GOT3 (cell line): ENCODE data around the gene ODC1.
"Not testable (repeated sequence)": the region's sequence is repeated elsewhere in the genome, so short reads cannot be mapped to it uniquely, and the experiment has no call there.

Experiments
- DNase-seq: peaks from one replicate; lab custom pipeline; 2025; ENCODE audit warnings: mixed read lengths; lab: John Stamatoyannopoulos, UW

ODC1 gene

GRCh38 chr2:10447895-10448575, at the start of gene ODC1:
ODC1 (minus strand) TSS chr2:10448327; CDS start chr2:10445032, 3,295 bp downstream.
- peak; percentile 87 for DNase-seq

GRCh38 chr2:10497797-10498251, 49.7 kb upstream of the ODC1 start:
- peak; percentile 19 for DNase-seq

DNA sequence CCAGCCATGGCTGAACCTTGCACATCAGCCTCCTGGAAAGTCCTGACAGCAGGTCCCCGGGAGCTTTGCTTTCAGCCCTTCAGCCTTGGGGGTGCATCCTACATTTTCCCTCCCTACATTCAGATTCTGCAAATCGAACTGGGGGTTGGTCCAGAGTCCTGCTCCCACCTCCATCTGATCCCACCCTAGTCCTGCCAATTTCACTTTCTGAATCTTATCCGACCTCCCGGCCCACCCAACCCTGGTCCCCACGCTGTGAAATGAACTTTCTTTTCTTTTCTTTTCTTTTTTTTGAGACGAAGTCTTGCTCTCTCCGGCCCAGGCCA, 47.8 kb upstream of the ODC1 start:
- DNase-seq, result no peak

DNA sequence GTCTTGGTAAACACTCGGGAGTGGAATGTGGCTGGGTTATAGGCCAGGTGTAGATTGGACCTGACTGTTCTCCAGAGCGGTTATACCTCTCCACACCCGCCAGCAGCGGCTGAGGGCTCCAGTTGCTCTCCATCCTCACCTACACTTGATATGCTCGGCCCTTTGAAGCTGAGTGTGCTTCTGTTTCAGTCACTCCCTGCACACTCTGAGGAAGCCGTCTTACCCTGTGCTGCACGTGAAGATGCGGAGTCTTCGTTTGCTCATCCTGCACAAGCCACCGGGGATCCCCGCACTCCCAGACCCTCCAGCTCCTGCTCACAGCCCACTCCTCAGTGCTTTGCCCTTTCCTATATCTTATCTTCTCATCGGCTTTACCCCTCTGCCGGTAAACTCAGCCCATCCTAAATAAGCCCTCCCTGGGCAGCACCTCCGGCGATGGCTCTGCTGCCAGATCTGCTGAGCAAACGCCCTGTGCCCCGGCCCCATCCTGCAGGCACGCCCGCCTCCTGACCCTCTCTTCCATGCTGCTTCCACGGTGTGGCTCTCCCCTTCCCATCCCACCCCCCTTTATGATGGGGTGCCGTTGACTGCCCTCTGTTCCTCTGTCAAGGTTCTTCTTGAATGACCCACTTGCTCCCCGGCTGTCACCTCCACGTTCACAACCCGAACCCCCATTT, 47.3 kb upstream of the ODC1 start:
- no peak for DNase-seq

- no peak for DNase-seq
Measured at GRCh38 chr2:10494351-10495066, 46.4 kb upstream of the ODC1 start.

DNA sequence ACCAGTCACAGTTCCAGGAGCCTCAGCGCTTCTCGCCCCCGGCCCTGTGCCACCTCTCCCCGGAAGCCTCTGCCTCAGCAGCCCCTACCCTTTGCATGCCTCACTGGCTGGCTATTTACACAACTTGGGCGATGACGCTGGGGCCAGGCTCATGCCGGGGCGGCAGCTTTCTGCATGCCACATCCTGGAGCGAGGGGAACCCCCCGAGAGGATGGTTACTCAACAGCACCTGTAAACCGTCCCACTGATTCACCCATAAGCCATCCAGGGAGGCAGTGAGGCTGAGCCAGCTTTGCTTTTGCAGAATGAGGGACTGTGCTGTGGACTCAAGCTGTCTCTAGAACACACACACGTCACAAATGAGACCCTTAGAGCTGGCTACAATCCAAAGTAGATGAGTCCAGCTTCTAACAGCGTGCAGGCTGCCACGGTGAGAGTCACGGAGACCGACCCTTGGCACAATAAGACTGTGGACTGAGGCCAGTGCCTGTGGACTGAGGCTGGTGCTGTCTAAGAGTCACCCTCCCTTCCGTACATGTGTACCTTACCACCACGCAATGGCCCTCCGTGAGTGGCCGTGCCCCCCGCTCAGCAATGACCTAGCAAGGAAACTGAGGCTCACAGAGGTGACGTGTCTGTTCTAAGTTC, 45.6 kb upstream of the ODC1 start:
- DNase-seq, result peak; percentile 42

GRCh38 chr2:10493075-10493633, 45.0 kb upstream of the ODC1 start:
- no peak for DNase-seq

- no peak for DNase-seq
Measured at GRCh38 chr2:10490806-10491291, 42.7 kb upstream of the ODC1 start.

DNA sequence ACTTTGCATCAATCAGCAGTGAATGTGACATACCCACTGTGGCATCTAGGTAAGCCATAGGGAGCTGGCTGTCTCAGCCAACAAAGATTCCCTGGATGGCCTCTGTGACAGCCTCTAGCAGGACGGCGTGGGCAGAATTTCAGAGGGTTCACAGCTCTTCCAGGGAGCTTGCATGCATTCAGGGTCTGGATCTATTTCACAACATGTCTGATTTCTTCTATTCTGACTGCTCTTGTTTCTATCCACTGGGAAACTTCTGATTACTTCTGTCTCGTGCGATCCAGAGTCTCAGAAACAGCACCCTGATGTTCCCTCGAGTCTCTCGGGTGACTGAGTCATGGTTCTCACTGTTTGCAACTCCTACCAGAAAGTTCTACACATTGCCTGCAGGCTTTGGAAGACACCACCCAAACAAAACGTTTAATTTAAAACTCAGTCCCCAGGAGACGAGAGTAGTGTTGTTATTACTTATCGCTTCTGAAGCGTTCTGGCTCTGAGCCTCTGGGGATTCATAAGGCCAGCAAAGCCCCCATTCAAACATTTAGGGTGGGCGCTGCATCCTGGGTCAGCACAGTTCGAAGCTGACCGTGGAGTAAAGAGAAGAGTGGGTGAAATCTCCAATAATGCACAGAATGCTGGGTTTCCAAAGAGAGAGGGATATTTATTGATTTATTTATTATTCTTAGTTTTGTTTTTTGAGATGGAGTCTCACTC, 41.9 kb upstream of the ODC1 start:
- no peak for DNase-seq

- not testable (repeated sequence) for DNase-seq
Measured at GRCh38 chr2:10488142-10488541, 40.0 kb upstream of the ODC1 start.

DNA sequence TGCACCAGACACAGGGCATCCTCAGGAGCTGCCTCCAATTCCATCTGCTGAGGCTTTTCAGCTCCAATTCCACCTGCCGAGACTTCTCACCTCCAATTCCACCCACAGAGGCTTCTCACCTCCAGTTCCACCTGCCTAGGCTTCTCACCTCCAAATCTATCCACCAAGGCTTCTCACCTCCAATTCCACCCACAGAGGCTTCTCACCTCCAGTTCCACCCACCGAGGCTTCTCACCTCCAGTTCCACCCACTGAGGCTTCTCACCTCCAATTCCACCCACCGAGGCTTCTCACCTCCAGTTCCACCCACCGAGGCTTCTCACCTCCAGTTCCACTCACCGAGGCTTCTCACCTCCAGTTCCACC, 39.6 kb upstream of the ODC1 start:
- DNase-seq, result not testable (repeated sequence)

- DNase-seq, result no peak
Measured at GRCh38 chr2:10487081-10487740, 39.1 kb upstream of the ODC1 start.

DNA sequence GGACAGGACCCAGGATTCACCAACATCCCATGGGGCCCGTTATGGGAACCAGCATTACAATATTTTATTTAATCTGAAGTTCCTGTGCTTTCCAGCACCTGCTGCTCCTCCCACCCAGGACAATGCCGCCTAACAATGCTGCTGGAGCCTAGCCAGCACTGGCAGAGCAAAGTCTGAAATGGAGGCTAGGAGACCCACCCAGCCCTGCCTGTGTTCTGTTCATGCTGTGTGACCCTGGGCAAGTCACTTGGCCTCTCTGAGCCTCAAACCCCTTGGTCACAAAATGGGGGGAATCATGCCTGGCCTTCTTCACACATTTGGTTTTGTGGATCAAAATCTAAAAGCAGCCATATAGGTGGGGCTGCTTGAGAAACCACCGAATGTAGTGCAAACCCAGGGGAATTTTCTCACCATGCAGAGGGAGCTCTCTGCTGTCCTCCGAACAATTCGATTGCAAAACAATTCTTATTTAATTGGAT, 38.5 kb upstream of the ODC1 start:
- no peak for DNase-seq

GRCh38 chr2:10486091-10486490, 38.0 kb upstream of the ODC1 start:
- DNase-seq, result no peak

- no peak for DNase-seq
Measured at GRCh38 chr2:10482913-10483312, 34.8 kb upstream of the ODC1 start.

- no peak for DNase-seq
Measured at GRCh38 chr2:10482460-10482859, 34.3 kb upstream of the ODC1 start.

DNA sequence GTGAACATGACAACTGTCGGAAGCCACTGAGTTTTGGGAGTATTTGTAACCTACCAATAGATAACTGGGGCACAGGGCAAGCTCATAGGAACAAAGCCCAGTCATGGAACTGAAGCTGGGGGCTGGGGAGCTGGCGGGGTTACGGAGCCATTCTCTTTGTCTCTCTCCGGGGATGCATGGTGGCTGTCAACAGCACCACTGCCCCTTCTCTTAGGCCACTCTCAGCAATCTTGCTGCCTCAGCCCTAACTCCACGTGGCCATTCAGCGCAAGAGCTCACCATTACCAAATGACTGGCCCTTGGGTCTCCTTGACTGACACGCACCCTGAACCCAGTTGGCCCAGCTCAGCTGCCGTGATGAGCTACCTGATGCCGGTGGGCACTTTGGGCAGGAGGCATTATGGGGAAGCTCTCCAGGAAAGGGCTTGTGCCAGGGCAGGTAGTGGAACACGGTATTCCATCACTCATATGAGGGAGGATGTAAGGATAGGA, 33.6 kb upstream of the ODC1 start:
- no peak for DNase-seq

GRCh38 chr2:10481055-10481665, 33.0 kb upstream of the ODC1 start:
- DNase-seq, result no peak

- no peak for DNase-seq
Measured at GRCh38 chr2:10480359-10480949, 32.3 kb upstream of the ODC1 start.

DNA sequence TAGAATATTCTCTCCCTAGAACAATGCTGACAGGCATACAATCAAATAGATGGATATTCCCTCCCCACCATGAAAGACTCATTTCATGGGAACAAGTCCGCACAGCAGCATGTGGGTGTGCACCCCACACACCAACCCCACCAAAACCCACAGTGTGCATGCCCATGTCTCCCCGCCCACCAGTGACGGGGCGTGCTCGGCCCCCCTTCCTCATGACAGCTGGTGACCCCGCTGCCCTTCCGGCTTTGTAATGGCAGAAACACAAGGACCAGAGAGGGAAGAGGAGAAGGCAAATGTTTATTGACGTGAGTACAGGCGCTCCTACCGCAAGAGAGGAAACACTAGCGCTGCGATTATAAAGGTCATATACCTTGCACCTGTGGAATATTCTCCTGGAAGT, 30.8 kb upstream of the ODC1 start:
- no peak for DNase-seq
